Measurements from ENCODE around the gene PPARG. TPM values are rescaled to one million over a fixed set of nuclear protein-coding genes. Genes with fewer than 3 reads are reported as not detected.

The PPARG gene
- total and polyA plus RNA-seq, 10 of the 15 experiments (the other 5 are each of a cell fraction or from before 2014, with no cell fraction given), result 0.06 to 0.86 (median 0.12) TPM; not detected in 5

DNA sequence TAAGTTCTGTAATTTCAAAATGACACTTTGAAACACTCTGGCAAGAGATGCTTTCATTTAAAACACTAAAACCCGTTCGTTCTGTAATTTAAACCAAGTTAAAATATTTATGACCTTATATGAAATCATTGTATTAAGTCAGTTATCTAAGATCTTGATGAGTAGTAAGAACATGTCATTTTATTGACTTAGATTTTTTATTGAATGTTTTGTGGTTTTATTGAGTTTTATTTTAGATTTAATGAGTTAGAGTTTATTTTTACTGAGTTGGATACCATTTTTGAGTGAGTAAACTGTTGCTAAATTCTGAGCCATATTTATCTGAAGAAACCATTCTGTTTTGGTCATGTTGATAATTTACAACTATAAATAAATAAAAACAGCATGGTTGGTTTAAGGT, 94.3 kb downstream of the PPARG start:
- no peaks in the 10 kb centered on the region for H4K20me1 ChIP-seq (ENCODE audit: control insufficient read depth, insufficient read depth)
- intact Hi-C loops (cut with micrococcal nuclease; ENCODE audit: unreplicated experiment), result no loop called here
- POLR2A ChIA-PET, result no interaction called here
- no peak for FAIRE-seq
- in situ Hi-C loops (cut with MboI), result no loop called here
- ATAC-seq, result no peak
- BruUV-seq (replicated peaks), result no TSS peak
- SMC1A ChIA-PET (ENCODE audit: uncharacterized antibody, unreplicated experiment), result interaction anchor here (0.5 kb wide), 1 partner anchor 259 kb away, joined by 4 read pairs; no protein-coding TSS in a partner anchor
- CTCF ChIA-PET, result no interaction called here
- no peak overlapping the region for H3K4me3 ChIP-seq
- no peak overlapping the region for H3K27ac ChIP-seq (ENCODE audit: control insufficient read depth, insufficient read depth)
- H2AFZ ChIP-seq (ENCODE audit: control insufficient read depth, low read depth, low read length), result no peak overlapping the region
- no peak for DNase-seq (ENCODE audit: low read depth, low spot score)
- H3K36me3 ChIP-seq (ENCODE audit: control insufficient read depth in 2 of 2, insufficient read depth in 2 of 2, low read length in 1 of 2), result no peaks in the 10 kb centered on the region
- no peaks in the 10 kb centered on the region for H3K9me3 ChIP-seq (replicated peaks; ENCODE audit: control insufficient read depth, insufficient read depth, low read length)
- no peak overlapping the region for H3K4me2 ChIP-seq (ENCODE audit: control insufficient read depth, insufficient read depth)
- TF ChIP-seq EP300 (IDR thresholded peaks at IDR 0.05; ENCODE audit: borderline replicate concordance in 1 of 2, control insufficient read depth in 1 of 2, low read depth in 2 of 2, low read length in 2 of 2) (no peak), MTA2 (IDR thresholded peaks at IDR 0.05; ENCODE audit: low read depth) (no peak), RBBP5 (conservative IDR thresholded peaks at IDR 0.05) (no peak), ZBTB11 (CRISPR knock-in tag; IDR thresholded peaks at IDR 0.05) (no peak), NR2C2 (IDR thresholded peaks at IDR 0.05; ENCODE audit: borderline replicate concordance, control insufficient read depth, insufficient read length, low read depth) (no peak), BMI1 (IDR thresholded peaks at IDR 0.05; ENCODE audit: borderline replicate concordance) (no peak), ZNF384 (IDR thresholded peaks at IDR 0.05; ENCODE audit: borderline replicate concordance, low read depth, low read length) (no peak), IRF3 (IDR thresholded peaks at IDR 0.05) (no peak), FOXM1 (IDR thresholded peaks at IDR 0.05; ENCODE audit: low read depth, low read length) (no peak), MAX (IDR thresholded peaks at IDR 0.05; ENCODE audit: low read depth, low read length) (no peak), E4F1 (IDR thresholded peaks at IDR 0.05; ENCODE audit: borderline replicate concordance, partially characterized antibody) (no peak), RUNX3 (IDR thresholded peaks at IDR 0.05; ENCODE audit: low read length) (no peak), ASH2L (IDR thresholded peaks at IDR 0.05; ENCODE audit: borderline replicate concordance, low read depth) (no peak), LARP7 (IDR thresholded peaks at IDR 0.05) (no peak), HDAC2 (IDR thresholded peaks at IDR 0.05) (no peak), POLR2AphosphoS2 (IDR thresholded peaks at IDR 0.05; ENCODE audit: low read depth, low read length) (no peak), FOS (IDR thresholded peaks at IDR 0.05; ENCODE audit: borderline replicate concordance, extremely low read depth, insufficient read length) (no peak), ESRRA (IDR thresholded peaks at IDR 0.05; ENCODE audit: low read length) (no peak)
- RAD21 ChIA-PET (ENCODE audit: unreplicated experiment), result no interaction called here
- no peaks in the 10 kb centered on the region for H3K79me2 ChIP-seq (ENCODE audit: control insufficient read depth, insufficient read depth, low read length)
- H3K27me3 ChIP-seq (replicated peaks in 1 of 2; ENCODE audit: control insufficient read depth in 2 of 2, insufficient read depth in 2 of 2, low read length in 1 of 2), result no peaks in the 10 kb centered on the region
- no peak overlapping the region for H3K9ac ChIP-seq (ENCODE audit: control insufficient read depth, insufficient read depth, low read length)
- no peaks in the 10 kb centered on the region for H3K4me1 ChIP-seq (ENCODE audit: control insufficient read depth, insufficient read depth, low read length)
- 38% methylated on average over 2 of the region's 2 CpGs for WGBS (ENCODE audit: insufficient coverage, insufficient replicate concordance, low lambda C conversion rate, missing lambda C conversion rate)
